NK-92 (cell line): Measurements from ENCODE around the gene HAAO.
"Not testable (repeated sequence)": the region's sequence is repeated elsewhere in the genome, so short reads cannot be mapped to it uniquely, and the experiment has no call there.

Source experiments
- DNase-seq: peaks from one replicate; lab custom pipeline; 2025; ENCODE audit not compliant: unreplicated experiment; lab: John Stamatoyannopoulos, UW

Gene HAAO

GRCh38 chr2:42792583-42793333 lies at the start of gene HAAO:
Gene HAAO (minus strand): TSS chr2:42792583. CDS start chr2:42792536, 47 bp downstream.
- DNase-seq: no peak

GRCh38 chr2:42841344-42841743 lies 49.0 kb upstream of the HAAO start:
- DNase-seq: no peak

- no peak for DNase-seq
Measured at GRCh38 chr2:42840760-42841159, 48.4 kb upstream of the HAAO start.

GRCh38 chr2:42839809-42840501 lies 47.6 kb upstream of the HAAO start:
- DNase-seq: no peak

- DNase-seq: no peak
Measured at GRCh38 chr2:42838133-42838532, 45.8 kb upstream of the HAAO start.

- DNase-seq: no peak
Measured at GRCh38 chr2:42835577-42836371, 43.4 kb upstream of the HAAO start.

GRCh38 chr2:42834161-42834560 lies 41.8 kb upstream of the HAAO start:
- DNase-seq: no peak

GRCh38 chr2:42832289-42832634 lies 39.9 kb upstream of the HAAO start:
- DNase-seq: no peak

- not testable (repeated sequence) for DNase-seq
Measured at GRCh38 chr2:42831575-42832288, 39.3 kb upstream of the HAAO start.

- DNase-seq: no peak
Measured at GRCh38 chr2:42830922-42831574, 38.7 kb upstream of the HAAO start.

- DNase-seq: no peak
Measured at GRCh38 chr2:42829671-42830440, 37.5 kb upstream of the HAAO start.

GRCh38 chr2:42828487-42829425 lies 36.4 kb upstream of the HAAO start:
- DNase-seq: no peak

GRCh38 chr2:42827647-42828486 lies 35.5 kb upstream of the HAAO start:
- no peak for DNase-seq

- no peak for DNase-seq
Measured at GRCh38 chr2:42826231-42826630, 33.8 kb upstream of the HAAO start.

- DNase-seq: no peak
Measured at GRCh38 chr2:42824454-42824807, 32.0 kb upstream of the HAAO start.

GRCh38 chr2:42823744-42824453 lies 31.5 kb upstream of the HAAO start:
- DNase-seq: no peak

GRCh38 chr2:42819160-42819559 lies 26.8 kb upstream of the HAAO start:
- DNase-seq: no peak
